HK-2 (cell line): ENCODE results near the gene STRN3.
"Not testable (repeated sequence)": the region's sequence is repeated elsewhere in the genome, so short reads cannot be mapped to it uniquely, and the experiment has no call there.

Experiments used
- DNase-seq: peaks from one replicate; pipeline ENCODE4 v3.0.0-alpha.2; 2018; ENCODE audit not compliant: unreplicated experiment

STRN3 gene

DNA sequence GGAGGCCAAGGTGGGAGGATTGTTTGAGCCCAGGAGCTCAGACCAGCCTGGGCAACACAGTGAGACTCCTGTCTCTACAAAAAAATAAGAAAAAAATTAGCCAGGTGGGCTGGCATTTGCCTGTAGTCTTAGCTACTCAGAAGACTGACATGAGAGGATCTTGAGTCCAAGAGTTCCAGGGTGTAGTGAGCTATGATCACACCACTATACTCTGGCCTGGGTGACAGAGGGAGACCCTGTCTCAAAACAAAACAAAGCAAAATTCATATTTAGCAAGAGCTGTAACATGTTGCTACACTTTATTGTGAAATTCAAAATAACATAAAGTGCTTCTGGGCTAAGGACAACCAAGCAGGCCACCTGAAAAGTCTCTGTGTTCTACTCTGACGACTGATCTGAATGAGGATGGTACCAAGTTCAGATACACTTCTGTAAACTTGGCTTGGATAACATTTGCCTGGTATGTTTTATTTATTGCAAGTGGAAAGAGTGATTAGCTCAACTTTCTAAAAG is 11.6 kb upstream of the STRN3 start:
- no peak for DNase-seq

DNA sequence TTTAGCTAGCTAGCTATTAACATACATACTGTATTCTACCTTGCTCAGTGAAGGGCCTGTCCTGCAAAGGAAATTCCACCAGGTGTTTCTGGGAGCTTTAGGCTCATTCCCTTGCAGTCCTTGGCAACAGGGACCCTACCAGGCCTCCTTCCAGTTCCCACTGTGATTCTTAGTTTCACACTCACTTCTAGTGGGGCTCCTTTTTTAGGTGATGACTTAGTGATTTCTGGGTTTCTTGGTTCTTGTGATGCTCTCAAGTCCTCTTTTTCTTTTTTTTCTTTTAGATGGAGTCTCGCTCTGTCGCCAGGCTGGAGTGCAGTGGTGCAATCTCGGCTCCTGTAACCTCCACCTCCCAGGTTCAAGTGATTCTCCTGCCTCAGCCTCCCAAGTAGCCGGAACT is 10.4 kb upstream of the STRN3 start:
- DNase-seq = no peak

DNA sequence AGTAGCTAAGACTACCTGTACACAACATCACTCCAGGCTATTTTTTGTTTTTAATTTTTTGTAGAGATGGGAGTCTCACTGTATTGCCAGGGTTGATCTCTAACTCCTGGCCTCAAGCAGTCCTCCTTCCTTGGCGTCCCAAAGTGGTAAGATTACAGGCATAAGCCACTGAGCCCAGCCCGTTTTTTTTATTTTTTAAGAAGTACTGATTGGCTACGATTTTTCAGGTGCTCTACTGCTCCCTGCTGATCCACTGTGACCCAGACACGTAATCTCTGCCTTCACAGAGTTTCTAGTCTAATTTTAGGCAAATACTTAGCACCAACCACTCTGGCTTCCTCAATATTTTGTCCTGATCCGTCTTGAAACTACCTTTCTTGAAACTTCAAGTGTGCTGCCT is 4.3 kb upstream of the STRN3 start:
- DNase-seq = no peak

DNA sequence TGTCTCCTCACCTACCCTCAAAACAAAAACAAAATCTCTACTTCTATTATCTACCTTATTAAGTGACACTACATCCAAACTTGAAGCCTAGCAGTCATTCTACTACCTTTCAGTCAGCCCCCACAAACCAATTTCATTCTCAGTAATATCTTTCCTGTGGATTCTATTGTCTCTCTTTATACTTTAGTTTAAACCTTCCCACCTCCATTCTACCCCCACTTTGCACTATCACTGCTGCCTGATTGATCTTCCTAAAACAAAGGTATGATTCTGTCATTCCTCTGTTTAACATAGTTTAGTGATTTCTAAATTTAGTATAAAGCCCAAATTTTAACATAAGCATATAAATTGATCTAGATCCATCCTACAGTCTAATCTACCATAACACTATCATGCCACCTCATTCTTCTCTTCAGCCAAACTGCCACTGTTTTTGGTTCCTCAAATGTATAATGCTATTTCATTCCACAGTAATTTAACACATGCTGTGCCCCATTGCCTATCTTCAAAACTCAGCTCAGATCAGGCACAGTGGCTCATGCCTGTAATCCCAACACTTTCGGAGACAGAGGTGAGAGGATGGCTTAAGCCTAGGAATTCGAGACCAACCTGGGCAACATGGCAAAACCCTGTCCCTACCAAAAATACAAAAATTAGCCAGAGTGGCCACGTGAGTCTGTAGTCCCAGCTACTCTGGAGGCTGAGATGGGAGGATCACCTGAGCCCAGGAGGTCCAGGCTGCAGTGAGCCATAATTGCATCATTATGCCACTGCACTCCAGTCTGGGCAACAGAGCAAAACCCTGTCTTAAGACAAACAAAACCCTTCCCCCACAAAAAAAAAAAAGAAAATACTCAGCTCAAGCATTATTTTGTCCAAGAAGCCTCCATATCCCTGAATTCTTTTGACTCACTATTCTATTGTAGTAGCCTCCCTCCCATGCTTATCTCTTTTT is 3.1 kb upstream of the STRN3 start:
- no peak for DNase-seq

DNA sequence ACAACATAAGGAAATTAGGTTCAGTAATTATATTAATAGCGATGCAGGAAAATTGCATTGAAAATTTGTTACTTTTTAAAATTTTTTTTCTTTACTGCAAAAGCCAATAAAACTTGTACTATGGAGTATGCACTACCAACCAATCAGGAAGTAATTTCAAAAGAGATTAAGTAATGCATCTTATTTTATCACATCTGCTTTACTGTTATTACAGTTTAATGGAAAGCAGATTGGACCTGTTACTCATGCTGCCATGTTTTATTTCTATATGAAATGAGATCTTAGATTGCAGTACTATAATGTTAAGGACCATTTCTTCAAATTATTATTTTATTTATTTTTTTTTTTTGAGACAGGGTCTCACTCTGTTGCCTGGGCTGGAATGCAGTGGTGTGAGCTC is 1.7 kb upstream of the STRN3 start:
- no peak for DNase-seq

DNA sequence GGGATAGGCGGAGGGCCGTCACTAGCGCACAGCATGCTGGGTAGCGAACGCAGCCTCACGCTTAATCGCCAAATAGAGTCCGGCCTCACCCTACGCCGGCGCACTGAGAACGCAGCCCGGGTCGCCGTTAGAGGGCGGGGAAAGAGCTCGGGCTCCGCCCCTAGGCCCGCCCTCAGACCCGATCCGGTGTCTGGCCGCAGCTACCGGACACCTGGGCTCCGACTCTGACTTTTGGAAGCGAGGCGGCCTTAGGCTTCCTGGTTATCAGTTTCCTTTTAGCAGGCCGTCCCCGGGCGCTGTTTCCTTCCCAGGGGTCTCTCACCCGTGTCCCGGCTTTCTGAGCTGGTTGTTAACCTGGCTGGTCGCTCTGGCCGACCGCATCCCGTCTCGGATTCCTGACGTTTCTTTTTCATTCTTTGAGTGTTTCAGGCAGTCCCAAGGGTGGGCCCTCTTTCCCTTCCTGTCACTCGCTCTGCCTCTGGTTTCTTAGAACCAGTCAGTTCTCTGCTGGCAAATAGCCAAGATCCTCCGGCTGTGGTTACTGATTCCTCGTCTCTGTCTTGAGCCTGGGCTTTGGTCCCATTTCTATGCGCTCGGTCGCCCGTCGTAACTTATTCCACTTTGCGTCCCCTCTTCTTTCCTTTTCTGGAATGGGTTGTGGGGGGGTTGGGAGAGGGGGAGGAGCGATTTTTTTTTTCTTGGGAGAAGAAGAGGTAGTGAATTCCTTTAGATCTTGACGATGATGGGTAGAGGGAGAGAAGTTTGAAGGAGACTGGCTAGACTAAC is 464 bp upstream of the STRN3 start:
- peak; percentile 94 for DNase-seq

DNA sequence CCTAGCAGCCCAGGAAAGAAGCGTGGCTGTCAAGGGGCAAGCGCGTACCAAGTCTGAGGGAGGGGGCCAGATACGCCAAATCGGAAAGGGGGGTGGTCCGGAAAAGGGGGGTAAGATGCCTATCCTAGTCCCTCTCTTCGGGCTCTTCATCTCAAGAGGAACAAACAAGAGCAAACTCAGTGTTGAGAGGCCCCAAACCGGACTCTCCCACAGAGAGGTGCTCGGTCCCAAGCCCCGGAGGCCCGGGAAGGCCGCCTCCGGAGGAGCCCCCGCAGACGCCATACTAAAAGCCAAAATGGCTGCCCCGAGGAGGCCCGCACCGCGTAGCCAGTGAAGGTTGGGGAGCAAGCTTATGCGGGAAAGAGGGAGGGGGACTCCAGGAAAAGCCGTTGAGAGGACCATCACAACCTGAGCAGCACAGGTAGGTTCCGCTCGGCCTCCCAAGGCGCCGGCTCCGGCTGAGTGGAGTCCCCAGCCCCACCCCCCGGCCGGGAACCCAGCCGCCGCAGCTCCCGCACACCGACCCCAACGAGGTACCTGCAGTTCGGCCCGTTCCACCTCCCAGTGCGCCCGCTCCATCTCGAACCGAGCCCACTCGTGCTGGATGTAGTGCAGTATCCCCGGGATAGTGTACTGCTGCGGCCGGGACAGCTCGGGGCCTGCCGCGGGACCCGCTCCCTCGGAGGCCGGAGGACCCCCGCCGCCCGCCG is 657 bp downstream of the STRN3 start, which contains the start of gene AP4S1:
Gene AP4S1 (plus strand): TSS at position 283 of the 710 bp plus-strand sequence. CDS start 40,548 bp downstream, outside the sequence.
- peak; percentile 40 for DNase-seq

DNA sequence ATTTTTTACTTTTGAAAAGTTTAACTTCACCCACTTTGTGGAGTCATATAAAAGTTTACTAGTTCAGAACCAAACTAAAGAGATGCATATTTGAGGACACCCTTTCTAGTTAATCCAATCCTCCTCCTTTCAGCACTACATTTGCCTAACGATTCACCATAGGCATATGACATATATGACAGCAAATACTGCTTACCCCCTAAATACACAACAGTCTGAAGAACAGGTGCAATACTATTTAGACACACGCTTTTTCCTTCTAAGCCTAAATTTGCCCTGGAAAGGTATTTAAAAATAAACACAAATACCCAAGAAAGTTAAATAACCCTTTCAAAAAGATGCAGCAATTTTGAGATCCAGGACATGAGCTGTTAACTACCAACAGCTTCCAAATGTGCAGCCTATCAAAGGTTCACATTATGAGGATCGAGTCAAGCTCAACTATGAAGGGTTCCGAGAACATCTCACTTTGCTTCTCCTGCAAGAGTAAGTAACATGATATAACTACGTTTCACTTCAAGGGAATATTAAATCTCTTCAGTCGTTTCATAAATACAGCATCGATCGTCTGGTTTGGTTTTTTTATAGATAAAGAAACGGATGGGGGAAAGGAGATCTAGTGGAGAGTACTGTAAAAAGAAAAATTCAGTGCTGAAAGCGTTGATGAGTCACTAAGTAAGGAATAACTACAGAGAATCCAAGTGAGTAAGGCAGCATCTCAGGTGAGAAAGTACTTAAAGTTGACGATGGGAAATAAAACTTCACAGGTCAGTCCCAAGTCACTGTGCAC is 1.4 kb downstream of the STRN3 start:
- DNase-seq = no peak

DNA sequence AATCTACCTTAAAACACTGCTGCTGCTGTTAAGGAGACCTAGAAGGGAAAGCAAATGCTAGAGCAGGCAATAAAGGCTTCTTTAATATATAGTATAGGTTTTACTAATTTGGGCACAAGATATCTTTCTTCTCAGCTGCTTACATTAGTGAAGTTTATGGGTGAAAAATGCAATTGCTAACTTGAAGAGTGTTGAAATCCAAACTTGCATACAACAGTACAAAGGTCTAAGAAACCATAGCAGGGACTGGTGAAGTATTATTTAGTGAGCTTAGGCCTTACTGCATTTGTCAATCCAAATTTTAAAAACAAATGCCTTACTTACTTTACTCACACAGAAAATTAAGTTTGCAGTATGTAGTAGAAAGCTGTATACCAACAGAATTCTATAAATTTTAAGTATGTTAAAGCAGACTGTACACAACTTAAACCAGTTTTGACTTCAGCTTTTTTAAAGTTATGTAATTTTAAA is 2.1 kb downstream of the STRN3 start:
- DNase-seq = no peak

DNA sequence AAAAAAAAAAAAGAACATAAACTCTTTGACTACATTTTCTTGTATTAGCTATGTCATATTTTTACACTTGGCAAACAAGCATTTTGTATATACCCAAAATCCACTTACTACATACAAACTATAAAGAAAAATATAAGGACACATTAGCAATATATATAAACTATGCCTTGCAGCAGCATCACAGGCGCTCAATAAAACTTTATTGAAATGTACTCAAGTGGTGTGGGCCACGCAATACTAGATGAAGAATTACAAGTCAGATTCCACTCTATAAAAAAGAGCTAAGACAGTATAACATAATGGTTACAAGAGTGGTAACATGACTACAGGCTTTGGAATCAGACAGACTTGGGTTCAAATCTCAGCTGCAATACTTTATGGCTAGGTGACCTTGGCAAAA is 3.8 kb downstream of the STRN3 start:
- DNase-seq = no peak

DNA sequence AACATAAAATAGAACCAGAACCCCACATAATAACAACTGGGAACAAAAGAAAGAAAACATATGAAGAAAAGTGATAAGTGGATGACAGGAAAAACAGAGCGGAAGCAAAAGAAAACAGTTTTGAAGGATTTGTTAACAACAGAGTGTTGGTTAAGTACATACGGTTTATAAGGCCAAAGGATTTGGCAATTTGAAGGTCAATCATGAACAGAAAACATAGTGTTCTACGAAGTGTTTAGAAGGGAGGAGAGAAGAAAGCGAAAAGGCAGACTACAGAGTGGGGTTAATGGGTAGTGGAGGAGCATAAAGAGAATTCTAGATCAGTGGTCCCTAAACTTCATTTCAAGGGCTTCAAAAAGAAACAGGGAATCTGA is 4.6 kb downstream of the STRN3 start:
- DNase-seq = no peak

DNA sequence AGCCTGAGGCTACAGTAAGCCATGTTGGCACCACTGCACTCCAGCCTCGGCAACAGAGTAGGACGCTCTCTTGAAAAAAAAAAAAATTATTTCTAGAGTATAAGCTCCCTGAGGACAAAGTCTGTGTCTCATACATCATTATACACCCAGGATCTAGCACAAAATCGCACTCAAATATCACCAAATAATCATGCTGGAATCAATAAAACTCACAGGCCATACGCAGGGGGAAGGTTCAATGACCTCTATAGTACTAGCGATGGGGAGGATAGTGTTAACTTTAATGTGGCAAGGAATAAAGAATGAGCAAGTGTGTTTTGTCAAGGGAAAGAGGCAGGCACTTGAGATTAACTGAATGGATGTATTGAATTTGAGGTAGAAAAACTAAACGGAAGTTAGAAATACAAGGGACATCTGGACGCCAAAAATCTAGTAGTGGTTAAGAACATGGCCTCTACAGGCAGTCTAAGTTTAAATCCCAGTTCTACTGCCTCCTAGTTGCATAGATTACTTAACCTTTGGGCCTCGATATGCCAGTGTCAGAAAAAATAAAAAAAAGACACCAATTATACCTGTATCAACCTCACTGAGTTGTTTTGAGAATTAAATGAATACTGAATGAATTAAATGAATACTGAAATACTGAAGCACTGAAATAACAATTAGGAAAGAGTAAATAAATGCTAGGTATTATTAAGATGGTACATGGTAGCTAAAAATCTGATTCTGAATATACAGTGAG is 5.2 kb downstream of the STRN3 start:
- DNase-seq = no peak

DNA sequence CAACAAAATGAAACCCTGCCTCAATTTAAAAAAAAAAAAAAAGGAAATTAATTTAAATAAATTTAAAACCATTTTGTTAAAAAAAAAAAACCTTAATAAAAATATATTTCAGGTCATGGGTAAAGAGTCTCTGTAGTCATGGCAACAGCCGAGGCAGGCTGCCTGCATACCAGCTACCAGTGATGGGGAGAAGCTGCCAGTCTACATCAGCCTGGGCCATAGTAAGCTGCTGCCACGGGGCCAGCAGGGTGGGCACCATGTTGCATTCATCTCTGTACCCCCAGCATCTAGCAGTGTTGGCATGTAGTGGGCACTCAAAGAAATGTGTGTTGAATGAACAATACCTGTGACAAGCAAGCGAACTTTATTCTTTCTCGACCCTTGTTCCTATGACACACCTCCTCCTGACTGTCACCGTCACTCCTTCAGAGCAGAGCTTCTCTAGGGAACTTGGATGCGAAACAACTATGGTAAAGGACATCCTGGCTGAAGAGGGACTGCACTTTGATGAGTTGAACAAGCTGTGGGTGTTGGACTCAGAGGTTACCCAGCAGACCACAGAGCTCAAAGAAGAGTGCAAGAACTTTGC is 8.0 kb downstream of the STRN3 start:
- no peak for DNase-seq

DNA sequence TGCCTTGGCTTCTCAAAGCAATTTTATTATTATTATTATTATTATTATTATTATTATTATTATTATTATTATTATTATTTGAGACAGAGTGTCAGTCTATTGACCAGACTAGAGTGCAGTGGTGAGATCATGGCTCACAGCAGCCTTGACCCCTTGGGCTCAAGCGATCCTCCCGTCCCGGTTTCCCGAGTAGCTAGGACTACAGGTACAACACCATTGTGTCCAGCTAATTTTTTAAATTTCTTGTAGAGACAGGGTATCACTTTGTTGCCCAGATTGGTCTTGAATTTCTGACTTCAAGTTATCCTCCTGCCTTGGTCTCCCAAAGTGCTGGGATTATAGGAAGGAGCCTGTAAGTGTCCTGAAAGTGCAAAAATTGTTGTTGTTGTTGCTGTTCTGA is 12.3 kb downstream of the STRN3 start:
- no peak for DNase-seq

DNA sequence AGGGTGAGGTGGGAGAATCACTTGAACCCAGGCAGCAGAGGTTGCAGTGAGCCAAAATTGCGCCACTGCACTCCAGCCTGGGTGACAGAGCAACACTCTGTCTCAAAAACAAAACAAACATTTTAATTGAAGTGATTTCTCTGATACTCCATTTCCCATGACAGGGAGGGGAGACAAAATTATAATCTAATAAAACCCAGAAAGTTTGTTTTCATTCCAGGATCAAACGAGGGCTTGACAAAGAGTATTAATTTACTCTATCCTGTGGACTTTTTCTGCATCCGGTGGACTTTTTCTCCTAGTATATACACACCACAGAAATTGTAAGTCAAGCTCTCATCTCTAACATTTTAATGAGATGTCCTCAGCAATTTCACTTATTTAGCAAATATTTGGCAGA is 15.2 kb downstream of the STRN3 start:
- no peak for DNase-seq

DNA sequence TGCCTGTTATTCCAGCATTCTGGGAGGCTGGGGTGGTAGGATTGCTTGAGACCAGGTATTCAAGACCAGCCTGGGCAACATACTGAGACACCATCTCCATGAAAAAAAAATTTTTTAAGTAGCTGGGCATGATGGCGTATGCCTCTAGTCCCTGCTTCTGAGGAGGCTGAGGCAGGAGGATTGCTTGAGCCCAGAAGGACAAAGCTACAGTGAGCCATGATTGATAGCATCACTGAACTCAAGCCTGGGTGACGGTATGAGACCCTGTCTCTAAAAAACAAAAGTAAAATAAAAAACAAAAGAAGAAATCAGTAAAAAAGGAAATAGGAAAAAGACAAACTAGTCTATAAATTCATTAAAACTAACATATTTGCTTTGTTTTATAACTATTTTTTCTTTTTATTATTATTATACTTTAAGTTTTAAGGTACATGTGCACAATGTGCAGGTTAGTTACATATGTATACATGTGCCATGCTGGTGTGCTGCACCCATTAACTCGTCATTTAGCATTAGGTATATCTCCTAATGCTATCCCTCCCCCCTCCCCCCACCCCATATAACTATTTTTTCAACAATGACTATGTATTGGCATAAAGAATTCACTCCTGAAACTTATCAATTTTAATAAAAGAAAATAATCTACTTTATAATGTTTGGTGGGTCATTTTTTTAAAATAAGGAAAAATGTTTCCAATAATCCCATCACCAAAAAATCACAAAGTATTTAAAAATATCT is 16.2 kb downstream of the STRN3 start:
- DNase-seq = no peak

DNA sequence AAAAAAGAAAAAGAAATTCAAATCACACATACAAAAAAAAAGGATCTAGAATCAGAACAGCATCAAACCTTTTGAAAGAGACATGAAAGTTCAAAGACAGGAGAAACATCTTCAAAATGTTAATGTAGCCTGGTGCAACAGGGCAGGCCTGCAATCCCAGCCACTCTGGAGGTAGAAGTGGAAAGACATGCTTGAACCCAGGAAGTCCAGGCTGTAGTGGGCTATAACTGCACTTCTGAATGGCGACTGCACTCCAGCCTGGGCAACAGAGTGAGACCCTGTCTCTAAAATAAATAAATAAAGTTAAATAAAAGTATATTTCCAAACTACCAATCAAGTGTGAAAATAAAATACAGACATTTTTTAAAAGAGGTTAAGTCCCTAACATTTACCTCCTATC is 19.5 kb downstream of the STRN3 start:
- no peak for DNase-seq

DNA sequence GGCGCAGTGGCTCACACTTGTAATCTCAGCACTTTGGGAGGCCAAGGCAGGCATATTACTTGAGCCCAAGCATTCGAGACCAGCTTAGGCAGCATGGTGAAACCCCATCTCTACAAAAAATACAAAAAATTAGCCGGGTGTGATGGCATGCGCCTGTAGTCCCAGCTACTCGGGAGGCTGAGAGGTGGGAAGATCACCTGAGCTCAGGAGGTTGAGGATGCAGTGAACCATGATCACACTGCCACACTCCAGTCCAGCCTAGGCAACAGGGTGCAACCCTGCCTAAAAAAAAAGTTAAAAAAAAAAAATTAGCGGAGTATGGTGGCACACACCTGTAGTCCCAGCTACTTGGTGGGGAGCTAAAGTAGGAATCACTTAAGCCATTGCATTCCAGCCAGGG is 22.2 kb downstream of the STRN3 start:
- not testable (repeated sequence) for DNase-seq

DNA sequence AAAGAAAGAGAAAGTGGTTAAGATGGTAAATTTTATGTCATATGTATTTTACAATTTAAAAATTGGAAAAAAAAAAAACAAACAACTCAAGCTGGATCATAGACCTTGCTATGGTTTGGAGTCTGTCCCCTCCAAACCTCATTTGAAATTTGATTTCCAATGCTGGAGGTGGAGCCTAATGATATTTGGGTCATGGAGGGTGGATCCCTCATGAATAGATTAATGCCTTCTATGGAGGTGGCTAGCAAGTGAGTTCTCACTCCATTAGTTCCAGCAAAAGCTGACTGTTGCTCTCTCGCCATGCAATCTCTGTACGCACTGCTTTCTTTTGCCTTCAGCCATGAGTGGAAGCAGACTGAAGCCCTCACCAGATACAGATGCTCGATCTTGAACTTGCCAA is 22.9 kb downstream of the STRN3 start:
- no peak for DNase-seq
